ENCODE measurements around the gene TENM3.

- TF ChIP-seq ZNF768 (tag by site-specific recombination; IDR thresholded peaks at IDR 0.05) (no peak), ZFP3 (tag by site-specific recombination; IDR thresholded peaks at IDR 0.05; ENCODE audit: low read depth) (no peak), CTCF (tag by site-specific recombination; IDR thresholded peaks at IDR 0.05) (no peak)
These were observed 204.6 kb downstream of the TENM3 start for GRCh38 chr4:182447767-182448280.
